HG02763 (cell line): ENCODE results near the gene SRM.
"Not testable (repeated sequence)": the region's sequence is repeated elsewhere in the genome, so short reads cannot be mapped to it uniquely, and the experiment has no call there.

Experiments used
- ATAC-seq: cut with Tn5 transposase; IDR thresholded peaks from one replicate; pipeline ENCODE4 v1.9.1; 2021; ENCODE audit warnings: mild to moderate bottlenecking, moderate library complexity; ENCODE audit not compliant: unreplicated experiment

Gene SRM

GRCh38 chr1:11065796-11066195 lies 6.0 kb upstream of the SRM start:
- no peak for ATAC-seq

GRCh38 chr1:11064942-11065341 lies 5.1 kb upstream of the SRM start:
- ATAC-seq: no peak

- ATAC-seq: not testable (repeated sequence)
Observed at GRCh38 chr1:11063937-11064537, 4.2 kb upstream of the SRM start.

- no peak for ATAC-seq
Observed at GRCh38 chr1:11062965-11063401, 3.2 kb upstream of the SRM start.

- no peak for ATAC-seq
Observed at GRCh38 chr1:11061652-11062365, 2.0 kb upstream of the SRM start.

- peak; percentile 29 for ATAC-seq
Observed at GRCh38 chr1:11059155-11059967, 457 bp downstream of the SRM start.

GRCh38 chr1:11058595-11059154 lies 1.1 kb downstream of the SRM start:
- no peak for ATAC-seq

GRCh38 chr1:11058026-11058425 lies 1.8 kb downstream of the SRM start:
- ATAC-seq: no peak

- no peak for ATAC-seq
Observed at GRCh38 chr1:11057477-11057876, 2.3 kb downstream of the SRM start.

GRCh38 chr1:11056504-11056903 lies 3.3 kb downstream of the SRM start:
- no peak for ATAC-seq

GRCh38 chr1:11055676-11056075 lies 4.1 kb downstream of the SRM start:
- ATAC-seq: no peak

- no peak for ATAC-seq
Observed at GRCh38 chr1:11054666-11055065, 5.2 kb downstream of the SRM start.

GRCh38 chr1:11054181-11054580 lies 5.6 kb downstream of the SRM start:
- ATAC-seq: no peak

- ATAC-seq: no peak
Observed at GRCh38 chr1:11053758-11054137, 6.1 kb downstream of the SRM start.

GRCh38 chr1:11052839-11053757 lies 6.7 kb downstream of the SRM start:
- no peak for ATAC-seq

- no peak for ATAC-seq
Observed at GRCh38 chr1:11051781-11052511, 7.9 kb downstream of the SRM start.

- ATAC-seq: not testable (repeated sequence)
Observed at GRCh38 chr1:11051121-11051520, 8.7 kb downstream of the SRM start.

- no peak for ATAC-seq
Observed at GRCh38 chr1:11046625-11047365, 13.0 kb downstream of the SRM start, which contains the start of gene MASP2. TSS of gene MASP2 (minus strand) at chr1:11047239. CDS start at chr1:11047207, 32 bp downstream.

- ATAC-seq: no peak
Observed at GRCh38 chr1:11046270-11046566, 13.6 kb downstream of the SRM start.
